ENCODE data around the gene C19orf47.
"Not testable (repeated sequence)": the region's sequence is repeated elsewhere in the genome, so short reads cannot be mapped to it uniquely, and the experiment has no call there.

C19orf47 gene

GRCh38 chr19:40376286-40376862 lies 28.2 kb upstream of the C19orf47 start:
- DNase-seq = no peak

- DNase-seq = no peak
These were observed 25.9 kb upstream of the C19orf47 start for GRCh38 chr19:40374084-40374483.

GRCh38 chr19:40371802-40372122 lies 23.6 kb upstream of the C19orf47 start:
- no peak for DNase-seq

GRCh38 chr19:40370997-40371801 lies 23.0 kb upstream of the C19orf47 start:
- no peak for DNase-seq

GRCh38 chr19:40370253-40370652 lies 22.1 kb upstream of the C19orf47 start:
- not testable (repeated sequence) for DNase-seq

DNA sequence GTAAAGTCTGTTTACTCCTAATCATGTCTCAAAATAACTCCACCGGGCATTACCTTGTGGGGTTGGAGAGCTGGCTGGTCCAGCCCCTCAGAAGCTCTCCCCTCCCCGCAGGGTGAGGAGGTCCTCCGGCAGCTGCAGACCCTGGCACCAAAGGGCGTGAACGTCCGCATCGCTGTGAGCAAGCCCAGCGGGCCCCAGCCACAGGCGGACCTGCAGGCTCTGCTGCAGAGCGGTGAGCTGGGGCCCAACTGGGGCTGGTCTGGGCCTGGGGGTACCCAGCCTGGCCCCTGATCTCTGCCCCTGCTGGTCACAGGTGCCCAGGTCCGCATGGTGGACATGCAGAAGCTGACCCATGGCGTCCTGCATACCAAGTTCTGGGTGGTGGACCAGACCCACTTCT lies 21.6 kb upstream of the C19orf47 start:
- DNase-seq = no peak

- no peak for DNase-seq
These were observed 19.6 kb upstream of the C19orf47 start for GRCh38 chr19:40367577-40368434.

DNA sequence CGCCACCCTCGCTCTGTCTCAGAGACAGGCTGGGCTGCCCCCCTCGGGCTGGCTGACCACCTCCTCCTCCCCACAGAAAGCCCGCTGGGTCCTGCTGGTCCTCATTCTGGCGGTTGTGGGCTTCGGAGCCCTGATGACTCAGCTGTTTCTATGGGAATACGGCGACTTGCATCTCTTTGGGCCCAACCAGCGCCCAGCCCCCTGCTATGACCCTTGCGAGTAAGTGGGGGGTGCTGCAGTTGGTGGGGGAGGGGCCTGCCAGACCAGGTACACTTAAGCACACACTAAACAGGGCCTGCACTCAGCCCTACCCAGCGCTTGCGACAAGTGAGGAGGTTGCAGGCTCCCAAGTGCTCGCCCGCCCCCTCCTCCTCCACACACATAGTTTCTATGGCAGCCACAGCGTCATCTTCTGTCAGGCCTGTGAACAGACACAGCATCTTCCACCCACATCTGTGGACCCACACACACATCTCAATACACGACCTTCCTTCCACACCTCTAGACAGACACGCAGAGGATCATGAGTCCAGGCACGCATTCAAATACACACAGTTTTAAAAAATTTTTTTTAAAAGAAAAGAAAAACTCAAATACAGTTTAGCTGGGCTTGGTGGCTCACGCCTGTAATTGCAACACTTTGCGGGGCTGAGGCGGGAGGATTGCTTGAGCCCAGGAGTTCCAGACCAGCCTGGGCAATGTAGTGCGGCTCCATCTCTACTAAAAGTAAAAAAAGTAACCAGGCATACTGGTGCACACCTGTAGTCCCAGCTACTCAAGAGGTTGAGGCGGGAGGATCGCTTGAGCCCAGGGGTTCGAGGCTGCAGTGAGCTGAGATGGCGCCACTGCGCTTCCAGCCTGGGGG lies 18.7 kb upstream of the C19orf47 start:
- DNase-seq = no peak

DNA sequence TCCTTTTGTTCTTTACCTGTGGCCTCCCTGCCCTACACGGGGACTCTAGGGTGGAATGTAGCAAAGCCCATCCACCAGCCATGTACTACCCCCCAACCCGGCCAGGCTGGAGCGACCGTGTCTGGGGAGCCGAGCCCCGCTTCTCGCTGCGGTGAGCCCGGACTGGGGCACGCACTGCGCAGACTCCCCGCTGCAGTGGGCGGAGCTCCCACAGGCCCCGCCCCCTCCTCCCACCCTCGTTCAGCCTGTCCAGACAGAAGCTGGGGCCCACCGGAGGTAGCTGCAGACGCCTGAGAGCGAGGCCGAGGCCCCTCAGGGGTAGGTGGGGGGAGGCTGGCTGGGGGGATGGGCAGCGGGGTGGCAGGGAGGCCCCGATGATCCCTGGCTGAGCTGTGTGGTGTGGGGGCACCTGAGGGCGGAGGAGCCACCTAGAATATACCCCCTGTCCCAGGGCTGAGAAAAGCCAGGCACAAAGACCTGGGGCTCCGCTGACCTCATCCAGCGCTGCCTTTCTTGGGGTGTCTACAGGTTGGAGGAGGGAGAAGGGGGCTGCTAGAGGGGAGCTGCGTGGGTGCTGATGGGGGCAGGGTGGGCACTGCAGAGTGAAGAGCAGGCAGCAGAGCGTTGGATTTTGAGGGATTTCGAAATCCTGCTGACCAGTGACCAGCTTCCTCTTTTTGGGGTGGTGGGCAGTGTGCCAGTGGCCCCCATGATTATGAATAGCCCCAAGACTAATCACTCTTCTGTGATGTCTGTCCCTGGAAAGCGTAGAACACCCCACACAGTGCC lies 17.6 kb upstream of the C19orf47 start:
- DNase-seq = peak; percentile 69

- DNase-seq = no peak
These were observed 16.8 kb upstream of the C19orf47 start for GRCh38 chr19:40365010-40365409.

DNA sequence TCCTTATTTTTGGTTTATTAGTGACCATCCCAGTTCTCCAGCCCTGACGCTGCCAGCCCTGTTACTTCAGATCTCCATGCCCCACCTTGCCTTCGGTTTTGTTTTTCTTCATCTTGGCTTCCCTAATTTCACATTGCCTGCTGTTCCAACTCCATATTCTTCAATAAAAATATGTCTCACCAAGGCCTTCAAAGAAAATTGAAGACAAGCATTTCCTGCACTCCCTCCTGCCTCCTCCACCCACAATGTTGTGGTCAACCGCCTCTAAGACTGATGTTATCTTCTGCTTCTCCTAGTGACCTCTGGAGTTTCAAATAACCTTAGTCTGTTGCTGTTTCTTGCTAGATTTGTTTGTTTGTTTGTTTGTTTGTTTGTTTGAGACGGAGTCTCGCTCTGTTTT lies 14.9 kb upstream of the C19orf47 start:
- DNase-seq = peak; percentile 14

DNA sequence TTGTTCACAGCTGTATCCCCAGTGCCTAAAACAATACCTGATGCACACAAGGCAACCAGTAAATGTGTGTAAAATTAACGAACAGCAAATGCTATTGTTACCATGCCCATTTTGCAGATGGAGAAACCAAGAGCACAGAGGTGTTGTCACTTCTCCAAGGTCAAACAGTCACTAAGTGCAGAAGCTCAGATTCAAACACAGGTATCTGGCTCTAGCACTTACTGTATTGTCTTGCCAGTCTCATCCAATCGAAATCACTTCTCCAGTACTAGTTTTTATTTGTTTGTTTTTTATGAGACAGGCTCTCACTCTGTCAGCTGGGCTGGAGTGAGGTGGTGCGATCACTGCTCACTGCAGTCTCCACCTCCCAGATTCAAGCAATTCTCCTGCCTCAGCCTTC lies 14.0 kb upstream of the C19orf47 start:
- DNase-seq = no peak

GRCh38 chr19:40360708-40361241 lies 12.6 kb upstream of the C19orf47 start:
- no peak for DNase-seq

DNA sequence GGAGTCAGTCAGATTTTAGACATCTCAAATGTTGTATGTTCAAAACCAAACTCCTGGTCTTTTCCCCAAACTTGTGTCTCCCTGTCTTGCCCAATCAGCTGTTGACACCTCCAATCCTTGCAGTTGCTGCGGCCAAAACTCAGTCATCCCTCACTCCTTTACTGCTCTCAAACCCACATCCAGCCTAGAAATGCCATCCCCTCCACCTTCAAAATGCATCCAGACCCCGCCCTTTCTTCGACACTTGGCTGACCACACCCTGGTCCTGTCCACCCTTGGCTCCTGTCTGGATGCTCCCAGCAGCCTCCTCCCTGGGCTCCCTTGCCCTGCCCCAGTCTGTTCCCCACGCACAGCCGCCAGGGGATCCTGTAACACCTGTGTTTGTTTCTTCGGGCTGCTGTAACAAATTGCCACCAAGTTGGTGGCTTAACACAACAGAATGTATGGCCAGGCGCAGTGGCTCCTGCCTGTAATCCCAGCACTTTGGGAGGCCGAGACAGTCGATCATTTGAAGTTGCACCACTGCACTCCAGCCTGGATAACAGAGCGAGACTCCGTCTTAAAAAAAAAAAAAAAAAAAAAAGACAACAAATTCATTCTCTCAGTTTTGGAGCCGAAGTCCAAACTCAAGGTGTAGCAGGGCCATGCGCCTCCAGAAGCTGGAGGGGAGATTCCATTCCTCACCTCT lies 12.0 kb upstream of the C19orf47 start:
- no peak for DNase-seq

GRCh38 chr19:40358773-40359172 lies 10.6 kb upstream of the C19orf47 start:
- no peak for DNase-seq

GRCh38 chr19:40357640-40358039 lies 9.4 kb upstream of the C19orf47 start:
- DNase-seq = no peak

GRCh38 chr19:40356681-40357595 lies 8.7 kb upstream of the C19orf47 start:
- no peak for DNase-seq

GRCh38 chr19:40355975-40356680 lies 7.9 kb upstream of the C19orf47 start:
- no peak for DNase-seq

- peak; percentile 18 for DNase-seq
These were observed 837 bp upstream of the C19orf47 start for GRCh38 chr19:40348961-40349507.

Measured in activated CD4-positive, alpha-beta T cell treated with anti-CD3 and anti-CD28 coated beads, Interleukin-10, Interleukin-2, amounts not matched to agents 100 ng/mL and 50 ng/mL, durations not matched to agents 16 hours and 8 hours (primary cell).